GM19099 (cell line): ENCODE measurements around the gene HAPLN2.

Experiments used
- POLR2A ChIP-seq: IDR thresholded peaks from 3 replicates; pipeline ENCODE4 v1.6.1; 2011; ENCODE audit warnings: low read depth; ENCODE audit not compliant: insufficient read length; ENCODE audit errors: extremely low read depth

HAPLN2 gene

DNA sequence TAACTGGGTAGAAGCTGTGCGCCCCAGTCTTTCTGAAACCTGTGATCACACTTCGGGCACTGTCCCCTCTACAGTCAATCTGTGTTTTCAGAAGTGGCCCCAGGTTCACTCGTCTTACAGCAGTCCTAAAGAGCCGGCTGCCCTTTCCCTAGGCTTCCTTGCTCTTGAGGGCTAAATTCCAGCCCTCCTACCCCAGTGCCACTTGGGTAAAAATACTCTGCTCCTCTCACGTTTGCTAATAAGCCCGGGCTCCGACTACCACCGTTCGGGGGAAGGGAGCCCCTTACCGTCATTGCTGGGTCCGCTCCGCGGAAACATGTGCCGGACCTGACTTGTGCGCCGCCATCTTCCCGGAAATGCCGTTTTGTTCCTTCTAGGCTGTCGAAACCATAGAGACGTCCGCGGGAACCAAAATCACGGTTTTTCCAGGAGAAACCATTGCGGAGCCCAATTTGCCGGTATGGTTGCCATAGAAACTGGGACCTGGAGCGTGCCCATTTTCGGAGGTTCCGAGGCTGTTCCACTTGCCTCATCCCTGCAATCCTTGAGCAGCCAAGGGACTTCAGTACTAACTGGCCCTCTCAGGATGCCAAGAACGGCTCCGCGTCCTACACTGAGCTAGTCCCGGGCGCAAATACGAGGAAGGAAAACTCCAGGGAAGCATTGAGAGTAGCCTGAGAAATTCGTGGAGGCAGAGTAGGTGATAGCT lies 17.9 kb upstream of the HAPLN2 start, which contains the start of gene GPATCH4:
Gene GPATCH4 (minus strand): TSS at position 358 of the 709 bp plus-strand sequence.
- peak; percentile 83 for TF ChIP-seq POLR2A

DNA sequence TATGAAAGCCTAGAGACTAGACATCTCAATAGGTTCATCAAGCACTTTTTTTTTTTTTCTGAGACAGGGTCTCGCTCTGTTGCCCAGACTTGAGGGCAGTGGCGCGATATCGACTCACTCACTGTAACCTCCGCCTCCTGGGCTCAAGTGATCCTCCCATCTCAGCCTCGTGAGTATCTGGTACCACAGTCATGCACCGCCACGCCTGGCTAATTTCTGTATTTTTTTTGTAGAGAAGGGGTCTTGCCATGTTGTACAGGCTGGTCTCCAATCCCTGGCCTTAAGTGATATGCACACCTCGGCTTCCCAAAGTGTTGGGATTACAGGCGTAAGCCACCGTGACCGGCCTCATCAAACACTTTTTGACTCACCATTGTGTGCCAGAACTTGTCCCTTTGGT lies 17.3 kb upstream of the HAPLN2 start:
- TF ChIP-seq POLR2A, result no peak

DNA sequence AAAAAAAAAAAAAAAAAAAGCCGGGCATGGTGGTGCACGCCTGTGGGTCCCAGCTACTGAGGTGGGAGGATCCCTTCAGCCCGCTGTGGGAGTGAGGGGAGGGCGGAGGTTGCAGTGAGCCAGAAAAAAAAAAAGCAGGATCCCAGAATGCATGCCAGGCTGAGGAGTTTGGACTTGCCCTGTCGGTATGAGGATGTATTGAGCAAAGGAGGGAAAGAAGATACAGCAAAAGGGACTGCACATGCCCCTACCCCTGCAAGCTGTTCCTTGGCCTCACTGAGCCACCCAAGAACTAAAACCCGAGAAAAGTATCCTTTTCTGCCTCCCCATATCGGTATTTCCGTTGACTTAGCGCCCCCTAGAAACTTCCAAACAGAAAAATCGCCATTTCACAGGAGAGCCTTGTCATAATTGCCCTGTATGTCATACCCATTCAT lies 16.6 kb upstream of the HAPLN2 start:
- no peak for TF ChIP-seq POLR2A

DNA sequence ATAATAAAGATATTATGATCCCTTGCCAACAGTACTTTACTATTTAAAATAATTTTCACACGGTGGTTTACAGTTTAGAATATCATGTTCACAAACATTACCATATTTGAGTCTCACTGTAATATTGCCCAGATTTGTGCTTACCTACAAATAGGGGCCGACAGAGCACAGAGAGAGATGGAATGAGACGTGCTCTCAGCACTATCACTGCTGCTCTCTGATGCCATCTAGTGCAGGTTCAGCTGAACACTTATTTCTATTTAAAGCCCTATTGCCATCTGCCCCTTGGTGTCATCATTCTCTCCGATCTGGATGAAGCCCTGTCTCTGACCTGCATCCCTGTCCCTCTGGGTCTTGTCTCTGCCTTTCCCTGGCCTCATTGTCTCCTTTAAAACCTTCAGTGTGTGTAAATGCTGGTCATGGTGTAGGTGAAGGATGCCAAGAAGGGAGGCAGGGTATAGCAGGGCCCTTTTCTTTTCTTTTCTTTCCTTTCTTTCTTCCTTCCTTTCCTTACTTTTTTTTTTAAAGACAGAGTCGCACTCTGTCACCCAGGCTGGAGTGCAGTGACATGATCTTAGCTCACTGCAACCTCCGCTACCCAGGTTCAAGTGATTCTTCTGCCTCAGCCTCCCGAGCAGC lies 11.1 kb upstream of the HAPLN2 start:
- no peak for TF ChIP-seq POLR2A

DNA sequence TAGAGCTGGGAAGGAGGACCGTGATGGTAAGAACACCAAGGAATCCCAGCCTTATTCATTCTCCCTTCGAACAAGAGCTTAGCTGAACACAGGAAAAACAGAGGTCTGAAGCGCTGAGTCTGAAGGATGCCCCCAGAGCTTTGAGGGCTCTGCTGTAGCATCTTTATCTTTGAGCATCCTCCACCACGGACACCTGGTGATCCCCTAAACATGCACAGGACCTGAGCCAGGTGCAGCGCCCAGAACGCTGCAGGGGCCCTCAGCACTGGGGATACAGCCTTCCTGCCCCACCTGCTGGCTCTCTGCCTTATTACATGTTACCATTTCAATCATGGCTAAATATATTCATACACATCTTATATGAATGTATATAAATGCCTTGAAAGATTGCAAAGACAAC lies 10.2 kb upstream of the HAPLN2 start:
- TF ChIP-seq POLR2A, result no peak

DNA sequence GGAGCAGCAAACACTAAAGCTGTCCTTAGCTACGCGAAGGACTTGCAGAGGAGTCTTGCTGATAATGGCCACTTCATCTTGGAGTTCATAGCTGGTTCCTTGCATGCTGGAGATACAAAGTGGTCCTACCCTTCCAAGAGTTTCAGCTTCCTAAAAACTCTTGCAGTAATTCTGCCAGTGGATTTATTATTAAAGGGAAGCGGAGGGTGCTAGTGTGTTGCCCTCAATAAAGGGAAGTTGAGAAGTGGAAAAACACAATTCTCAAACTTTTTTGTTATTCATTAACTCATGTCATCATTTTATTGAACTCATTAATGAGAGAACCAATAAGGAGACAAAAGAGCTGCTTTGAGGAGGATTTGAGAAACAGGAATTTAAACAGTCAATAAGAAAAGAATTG lies 6.5 kb upstream of the HAPLN2 start:
- no peak for TF ChIP-seq POLR2A

DNA sequence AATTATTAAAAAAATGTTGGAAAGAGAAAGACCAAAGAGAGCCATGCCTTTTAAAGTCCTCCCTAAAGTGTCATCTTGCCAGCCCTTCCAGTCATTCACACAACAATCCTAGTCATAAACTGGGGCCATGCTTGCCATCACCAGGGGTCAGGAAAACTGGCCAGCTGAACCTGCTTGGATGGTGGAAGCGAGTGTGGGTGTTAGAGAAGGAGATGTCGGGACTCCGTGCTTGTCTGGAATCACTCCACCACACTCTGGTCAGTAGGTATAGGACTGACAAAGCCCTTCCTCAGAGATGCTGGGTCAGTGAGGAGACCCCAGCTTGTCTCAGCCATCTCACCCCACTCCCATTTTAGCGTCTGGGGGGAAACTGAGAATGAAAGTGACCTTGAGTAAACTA lies 3.3 kb upstream of the HAPLN2 start:
- no peak for TF ChIP-seq POLR2A

DNA sequence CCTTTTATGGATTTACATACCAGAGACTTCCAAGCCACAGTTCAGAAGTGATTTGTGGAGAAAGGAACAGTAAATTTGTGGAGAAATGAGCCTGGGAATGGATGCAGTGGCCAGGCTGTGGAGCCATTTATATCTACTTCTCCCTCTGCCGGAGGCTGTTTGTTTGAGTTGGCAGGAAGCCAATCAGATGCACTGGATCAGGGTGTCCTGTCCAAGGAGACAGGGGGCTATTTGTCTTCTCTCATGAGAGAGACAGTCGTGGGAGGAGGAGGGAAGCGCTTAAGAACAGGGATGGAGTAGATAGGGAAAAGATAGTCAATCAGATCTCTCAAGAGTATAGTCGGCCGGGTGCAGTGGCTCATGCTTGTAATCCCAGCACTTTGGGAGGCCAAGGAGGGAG lies 2.8 kb upstream of the HAPLN2 start:
- TF ChIP-seq POLR2A, result no peak

DNA sequence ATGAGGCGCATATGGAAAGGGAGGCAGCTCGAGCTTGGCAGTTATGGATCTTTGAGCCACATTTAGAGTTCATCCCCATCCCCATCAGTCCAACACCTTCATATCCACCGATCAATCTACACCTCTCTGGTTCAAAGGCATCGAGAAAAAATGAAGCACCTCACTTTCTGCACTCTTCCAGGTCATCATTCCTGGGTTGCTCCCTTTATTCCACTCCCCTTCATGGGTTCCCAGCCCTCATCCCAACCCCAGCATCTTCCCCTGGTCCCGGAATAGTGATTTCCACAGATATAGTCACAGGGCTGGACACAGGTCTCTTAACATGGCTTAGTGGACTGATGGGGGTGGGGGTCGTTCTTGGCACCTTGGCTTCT lies 354 bp downstream of the HAPLN2 start:
- no peak for TF ChIP-seq POLR2A

DNA sequence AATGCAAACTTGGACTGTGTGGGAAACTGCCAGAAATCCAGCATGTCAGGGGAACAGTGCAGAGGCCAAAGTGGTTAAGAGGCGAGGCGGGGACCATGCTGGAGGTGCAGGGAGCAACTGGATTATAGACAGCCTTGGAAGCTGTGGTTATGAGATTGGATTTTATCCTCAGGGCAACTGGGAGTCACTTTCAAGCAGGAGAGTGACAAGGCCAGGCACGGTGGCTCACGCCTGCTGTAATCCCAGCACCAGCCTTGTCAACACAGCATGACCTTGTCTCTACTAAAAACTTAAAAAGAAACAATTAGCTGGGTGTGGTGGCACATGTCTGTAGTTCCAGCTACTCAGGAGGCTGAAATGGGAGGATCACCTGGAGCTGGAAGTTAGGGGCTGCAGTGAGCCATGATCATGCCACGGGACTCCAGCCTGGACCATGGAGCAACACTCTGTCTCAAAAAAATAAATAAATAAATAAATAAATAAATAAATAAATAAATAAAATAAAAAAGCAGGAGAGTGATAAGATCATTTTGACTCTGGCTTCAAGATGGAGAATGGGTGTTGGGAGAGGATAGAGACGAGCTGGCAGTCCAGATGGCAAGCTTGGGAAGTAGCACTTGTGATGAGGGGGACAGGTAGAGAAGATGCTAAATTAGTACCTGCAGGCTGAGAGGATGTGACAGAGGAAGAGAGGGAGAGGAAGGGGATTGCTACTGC lies 3.5 kb downstream of the HAPLN2 start:
- TF ChIP-seq POLR2A, result no peak

DNA sequence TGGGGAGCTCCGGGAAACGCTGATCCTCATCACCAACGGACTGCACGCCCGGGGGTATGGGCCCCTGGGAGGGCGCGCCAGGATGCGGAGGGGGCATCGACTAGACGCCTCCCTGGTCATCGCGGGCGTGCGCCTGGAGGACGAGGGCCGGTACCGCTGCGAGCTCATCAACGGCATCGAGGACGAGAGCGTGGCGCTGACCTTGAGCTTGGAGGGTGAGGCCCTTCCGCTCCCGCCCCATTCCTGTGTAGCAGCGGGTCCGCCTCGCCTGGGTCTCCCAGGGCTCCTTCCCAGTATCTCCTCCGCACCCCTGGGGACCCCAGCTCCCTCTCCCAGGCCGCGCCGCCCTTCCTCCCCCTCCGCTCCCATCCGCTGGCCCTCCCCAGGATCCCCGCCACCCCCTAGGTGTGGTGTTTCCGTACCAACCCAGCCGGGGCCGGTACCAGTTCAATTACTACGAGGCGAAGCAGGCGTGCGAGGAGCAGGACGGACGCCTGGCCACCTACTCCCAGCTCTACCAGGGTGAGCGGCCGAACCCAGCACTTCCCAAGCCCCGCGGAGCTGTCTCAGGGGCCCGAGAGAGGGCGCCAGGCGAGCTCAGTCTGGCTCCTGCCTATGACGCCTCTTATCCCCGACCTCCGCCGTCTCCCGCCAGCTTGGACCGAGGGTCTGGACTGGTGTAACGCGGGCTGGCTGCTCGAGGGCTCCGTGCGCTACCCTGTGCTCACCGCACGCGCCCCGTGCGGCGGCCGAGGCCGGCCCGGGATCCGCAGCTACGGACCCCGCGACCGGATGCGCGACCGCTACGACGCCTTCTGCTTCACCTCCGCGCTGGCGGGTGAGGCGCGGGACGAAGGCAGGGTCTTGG lies 5.0 kb downstream of the HAPLN2 start:
- no peak for TF ChIP-seq POLR2A

DNA sequence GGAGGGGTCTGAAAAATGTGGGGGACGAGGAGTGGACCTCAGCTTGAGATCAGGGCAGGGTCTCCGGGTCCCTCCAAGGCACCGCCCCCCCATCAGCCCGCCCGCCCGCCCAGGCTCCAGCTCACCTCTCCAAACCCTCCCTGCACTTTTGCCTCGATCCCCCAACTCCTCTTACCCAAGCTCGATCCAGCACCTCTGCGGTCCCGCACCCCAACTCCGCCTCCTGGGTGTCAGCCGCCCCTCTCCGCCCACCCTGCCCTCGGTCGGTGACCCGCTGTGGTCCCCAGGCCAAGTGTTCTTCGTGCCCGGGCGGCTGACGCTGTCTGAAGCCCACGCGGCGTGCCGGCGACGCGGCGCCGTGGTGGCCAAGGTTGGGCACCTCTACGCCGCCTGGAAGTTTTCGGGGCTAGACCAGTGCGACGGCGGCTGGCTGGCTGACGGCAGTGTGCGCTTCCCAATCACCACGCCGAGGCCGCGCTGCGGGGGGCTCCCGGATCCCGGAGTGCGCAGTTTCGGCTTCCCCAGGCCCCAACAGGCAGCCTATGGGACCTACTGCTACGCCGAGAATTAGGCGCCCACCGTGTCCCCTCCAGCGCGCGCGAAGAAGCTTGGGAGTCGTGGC lies 5.7 kb downstream of the HAPLN2 start:
- TF ChIP-seq POLR2A, result no peak

DNA sequence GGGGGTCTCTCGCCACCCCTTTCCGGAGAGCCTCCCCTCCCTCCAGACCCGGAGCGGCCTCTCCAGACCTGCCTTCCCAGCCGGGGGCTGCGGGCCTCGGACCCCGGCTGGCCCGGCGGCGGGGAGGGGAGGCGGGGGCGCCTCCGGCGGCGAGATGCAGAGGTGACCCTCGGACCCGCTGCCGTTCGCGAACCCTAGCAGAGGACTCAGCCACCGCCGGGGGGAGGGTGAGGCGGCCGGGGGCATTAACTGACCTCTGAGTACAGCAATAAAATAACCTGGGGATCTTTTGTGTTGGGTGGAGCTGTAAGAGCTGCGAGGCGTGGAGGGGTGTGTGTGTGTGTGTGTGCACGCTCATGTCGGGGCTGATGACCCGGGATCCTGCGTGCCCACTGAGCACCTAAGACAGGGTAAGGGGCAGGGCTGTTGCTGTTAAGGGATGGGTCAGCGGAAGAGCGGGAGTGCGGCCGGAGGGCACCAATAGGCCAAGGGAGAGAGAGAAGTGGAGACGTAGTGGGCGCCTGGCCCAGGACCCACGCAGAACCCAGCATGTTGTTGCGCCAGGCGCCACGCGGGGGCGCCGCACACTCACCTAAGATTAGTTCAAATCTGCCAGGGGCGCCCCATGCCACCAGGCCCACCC lies 6.3 kb downstream of the HAPLN2 start:
- no peak for TF ChIP-seq POLR2A

DNA sequence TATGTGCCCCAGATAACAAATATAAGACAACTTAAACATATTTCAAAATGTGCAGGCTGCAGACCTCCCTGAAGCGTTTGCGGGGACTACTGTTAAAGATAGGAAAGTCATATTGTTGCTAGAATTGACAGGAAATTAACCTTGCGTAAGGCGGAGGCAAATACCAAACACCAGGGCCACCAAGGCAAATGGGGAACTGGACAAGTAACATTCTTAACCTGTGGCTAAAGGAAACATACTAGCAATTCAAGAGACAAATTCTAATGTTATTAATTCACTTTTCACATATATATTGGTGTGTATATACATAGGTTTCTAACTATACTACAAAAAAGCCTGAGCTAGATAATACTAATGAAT lies 6.8 kb downstream of the HAPLN2 start:
- no peak for TF ChIP-seq POLR2A

DNA sequence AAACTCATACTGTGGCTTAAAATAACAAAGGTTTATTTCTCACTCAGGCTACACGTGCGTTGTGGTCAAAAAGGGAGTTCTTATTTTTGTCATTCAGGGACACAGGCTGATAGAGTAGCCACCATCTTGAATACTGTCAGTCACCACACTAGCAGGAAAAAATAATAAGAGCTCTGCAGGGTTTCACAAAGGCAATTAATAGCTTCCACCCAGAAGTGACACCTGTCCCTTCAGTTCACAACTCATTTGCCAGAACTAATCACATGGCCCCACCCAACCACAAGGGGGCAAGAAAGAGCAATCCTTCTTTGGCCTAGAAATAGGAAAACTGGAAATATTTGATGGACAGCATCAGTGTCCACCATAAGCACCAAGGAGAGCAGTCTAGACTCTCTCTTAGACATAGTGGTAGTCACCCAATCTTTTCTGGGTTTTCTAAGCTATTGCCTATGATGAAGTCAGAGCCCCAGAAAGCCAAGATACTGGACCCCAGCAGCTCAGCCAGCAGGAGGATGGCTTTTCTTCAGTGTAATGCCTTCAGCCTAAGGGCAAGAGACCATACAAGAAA lies 8.2 kb downstream of the HAPLN2 start:
- no peak for TF ChIP-seq POLR2A
